Right renal pelvis (tissue), 4 donors: Measurements from ENCODE around the gene SYT6. TPM values are rescaled to one million over a fixed set of nuclear protein-coding genes. Genes with fewer than 3 reads are reported as not detected.

Source experiments
- DNase-seq, 4 donors: peaks; one replicate each; pipeline ENCODE4 v3.0.0-alpha.2; 2013; ENCODE audit warnings: low read depth in 4 of 4, low spot score in 3 of 4, missing footprints in 1 of 4
- polyA plus RNA-seq, 4 donors: library from polyadenylated mRNA; unstranded; fragments of 120-200 nt; gene quantifications; one replicate each; pipeline ENCODE4 v1.2.1, GENCODE V29; 2013; ENCODE audit not compliant: insufficient read length in 4 of 4

The SYT6 gene
- polyA plus RNA-seq, 4 donors = 1.3 to 1.7 (median 1.5) TPM

GRCh38 chr1:114122941-114123618 is 30.6 kb downstream of the SYT6 start:
- no peak for DNase-seq

GRCh38 chr1:114118351-114118990 is 35.2 kb downstream of the SYT6 start:
- DNase-seq = no peak

- DNase-seq = no peak
These were observed 36.0 kb downstream of the SYT6 start for GRCh38 chr1:114117654-114118053.

- no peak for DNase-seq
These were observed 37.6 kb downstream of the SYT6 start for GRCh38 chr1:114116086-114116485.

GRCh38 chr1:114114185-114115094 is 39.2 kb downstream of the SYT6 start:
- DNase-seq = no peak

- DNase-seq = no peak
These were observed 40.1 kb downstream of the SYT6 start for GRCh38 chr1:114113411-114114184.

GRCh38 chr1:114112775-114113174 is 40.9 kb downstream of the SYT6 start:
- no peak for DNase-seq

GRCh38 chr1:114111731-114112641 is 41.7 kb downstream of the SYT6 start:
- DNase-seq = no peak

- no peak for DNase-seq
These were observed 43.7 kb downstream of the SYT6 start for GRCh38 chr1:114109981-114110380.

- DNase-seq = no peak
These were observed 44.9 kb downstream of the SYT6 start for GRCh38 chr1:114108751-114109255.

GRCh38 chr1:114107474-114108435 is 45.9 kb downstream of the SYT6 start:
- no peak for DNase-seq

- peak in 1 of 4 donors; percentile 20 for DNase-seq
These were observed 48.2 kb downstream of the SYT6 start for GRCh38 chr1:114105421-114105979.

- no peak for DNase-seq
These were observed 48.7 kb downstream of the SYT6 start for GRCh38 chr1:114104949-114105348.

GRCh38 chr1:114103992-114104391 is 49.7 kb downstream of the SYT6 start:
- DNase-seq = no peak

- DNase-seq = no peak
These were observed 51.5 kb downstream of the SYT6 start for GRCh38 chr1:114102136-114102535.

- no peak for DNase-seq
These were observed 53.5 kb downstream of the SYT6 start for GRCh38 chr1:114100148-114100547.

GRCh38 chr1:114099268-114099667 is 54.4 kb downstream of the SYT6 start:
- DNase-seq = no peak

- DNase-seq = no peak
These were observed 56.6 kb downstream of the SYT6 start for GRCh38 chr1:114097109-114097508.
